Activated B cell treated with CpG ODN at 0.5 μM for 24 hours (primary cell): ENCODE results near the gene PTGFRN. TPM values are rescaled to one million over a fixed set of nuclear protein-coding genes. Genes with fewer than 3 reads are reported as not detected.

ENCODE experiments used
- ATAC-seq: fragments of 200-7000 bp; cut with Tn5 transposase; one replicate; pipeline ENCODE4 v1.10.0; 2021; ENCODE audit warnings: low read depth, mild to moderate bottlenecking, moderate library complexity
- CTCF ChIA-PET: fragments of 350-600 bp; sonication (Branson Sonifier 250); formaldehyde crosslinking; loops from one replicate; lab custom pipeline; 2021; ENCODE audit warnings: antibody characterized with exemption; lab: Charles Lee
- POLR2A ChIA-PET: fragments of 350-600 bp; sonication (Branson Sonifier 250); formaldehyde crosslinking; loops from one replicate; lab custom pipeline; 2021; ENCODE audit warnings: antibody characterized with exemption; lab: Charles Lee
- DNase-seq: peaks from one replicate; pipeline ENCODE4 v3.0.0; 2022
- H3K27ac Mint-ChIP-seq: one replicate; pipeline ENCODE4 v1.8.0; 2020; ENCODE audit warnings: mixed read lengths
- H3K27me3 Mint-ChIP-seq: one replicate; pipeline ENCODE4 v1.8.0; 2021; ENCODE audit warnings: mixed read lengths
- H3K36me3 Mint-ChIP-seq: one replicate; pipeline ENCODE4 v1.8.0; 2021; ENCODE audit warnings: low read depth, mixed read lengths
- H3K4me1 Mint-ChIP-seq: one replicate; pipeline ENCODE4 v1.8.0; 2021; ENCODE audit warnings: mixed read lengths
- H3K4me3 Mint-ChIP-seq: one replicate; pipeline ENCODE4 v1.8.0; 2020; ENCODE audit warnings: mild to moderate bottlenecking, mixed read lengths
- H3K9me3 Mint-ChIP-seq: one replicate; pipeline ENCODE4 v1.8.0; 2020; ENCODE audit warnings: mixed read lengths
- intact Hi-C: fragments of 100-400 bp; cut with micrococcal nuclease; formaldehyde crosslinking; loops from one replicate; pipeline ENCODE4 v1.15.1; 2024
- total RNA-seq: library from RNA; stranded (reverse); gene quantifications from 2 replicates; pipeline ENCODE4 v1.2.3, GENCODE V29; 2022
- TF ChIP-seq, protein P1 (sequence below): fragments of 200-600 bp; IDR thresholded peaks from one replicate; pipeline ENCODE4 v1.8.0; 2022; ENCODE audit warnings: antibody characterized with exemption, mild to moderate bottlenecking

The PTGFRN gene
- total RNA-seq, 1 donor from 2014 or later: not detected

DNA sequence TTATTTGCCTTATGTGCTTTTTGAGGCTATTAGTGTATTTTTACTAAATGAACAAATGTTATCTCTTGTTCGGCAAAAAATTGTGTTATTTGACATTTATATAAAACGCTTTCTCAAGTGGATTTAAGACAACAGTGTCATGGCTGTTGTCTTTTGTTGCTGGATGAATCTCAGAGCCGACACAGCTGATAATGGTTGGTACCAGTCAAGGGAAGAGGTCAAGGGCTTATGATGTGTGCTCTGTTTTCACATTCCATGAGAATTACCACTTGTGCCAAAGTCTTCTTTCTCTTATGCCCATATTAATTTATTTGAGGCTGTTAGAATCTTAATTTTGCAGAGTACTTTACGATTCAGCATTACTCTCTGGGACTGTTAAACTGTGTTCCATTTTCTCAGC, 74.0 kb downstream of the PTGFRN start:
- H3K27ac Mint-ChIP-seq: no peak overlapping the region
- no peak for DNase-seq
- intact Hi-C loops: no loop called here
- H3K27me3 Mint-ChIP-seq: peaks cover 9% of the 10 kb centered on the region
- no peaks in the 10 kb centered on the region for H3K9me3 Mint-ChIP-seq
- TF ChIP-seq, protein P1, sequence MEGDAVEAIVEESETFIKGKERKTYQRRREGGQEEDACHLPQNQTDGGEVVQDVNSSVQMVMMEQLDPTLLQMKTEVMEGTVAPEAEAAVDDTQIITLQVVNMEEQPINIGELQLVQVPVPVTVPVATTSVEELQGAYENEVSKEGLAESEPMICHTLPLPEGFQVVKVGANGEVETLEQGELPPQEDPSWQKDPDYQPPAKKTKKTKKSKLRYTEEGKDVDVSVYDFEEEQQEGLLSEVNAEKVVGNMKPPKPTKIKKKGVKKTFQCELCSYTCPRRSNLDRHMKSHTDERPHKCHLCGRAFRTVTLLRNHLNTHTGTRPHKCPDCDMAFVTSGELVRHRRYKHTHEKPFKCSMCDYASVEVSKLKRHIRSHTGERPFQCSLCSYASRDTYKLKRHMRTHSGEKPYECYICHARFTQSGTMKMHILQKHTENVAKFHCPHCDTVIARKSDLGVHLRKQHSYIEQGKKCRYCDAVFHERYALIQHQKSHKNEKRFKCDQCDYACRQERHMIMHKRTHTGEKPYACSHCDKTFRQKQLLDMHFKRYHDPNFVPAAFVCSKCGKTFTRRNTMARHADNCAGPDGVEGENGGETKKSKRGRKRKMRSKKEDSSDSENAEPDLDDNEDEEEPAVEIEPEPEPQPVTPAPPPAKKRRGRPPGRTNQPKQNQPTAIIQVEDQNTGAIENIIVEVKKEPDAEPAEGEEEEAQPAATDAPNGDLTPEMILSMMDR: no peak
- H3K4me1 Mint-ChIP-seq: no peaks in the 10 kb centered on the region
- H3K4me3 Mint-ChIP-seq: no peak overlapping the region
- CTCF ChIA-PET: no interaction called here
- no peaks in the 10 kb centered on the region for H3K36me3 Mint-ChIP-seq
- POLR2A ChIA-PET: no interaction called here
- ATAC-seq: no peak

DNA sequence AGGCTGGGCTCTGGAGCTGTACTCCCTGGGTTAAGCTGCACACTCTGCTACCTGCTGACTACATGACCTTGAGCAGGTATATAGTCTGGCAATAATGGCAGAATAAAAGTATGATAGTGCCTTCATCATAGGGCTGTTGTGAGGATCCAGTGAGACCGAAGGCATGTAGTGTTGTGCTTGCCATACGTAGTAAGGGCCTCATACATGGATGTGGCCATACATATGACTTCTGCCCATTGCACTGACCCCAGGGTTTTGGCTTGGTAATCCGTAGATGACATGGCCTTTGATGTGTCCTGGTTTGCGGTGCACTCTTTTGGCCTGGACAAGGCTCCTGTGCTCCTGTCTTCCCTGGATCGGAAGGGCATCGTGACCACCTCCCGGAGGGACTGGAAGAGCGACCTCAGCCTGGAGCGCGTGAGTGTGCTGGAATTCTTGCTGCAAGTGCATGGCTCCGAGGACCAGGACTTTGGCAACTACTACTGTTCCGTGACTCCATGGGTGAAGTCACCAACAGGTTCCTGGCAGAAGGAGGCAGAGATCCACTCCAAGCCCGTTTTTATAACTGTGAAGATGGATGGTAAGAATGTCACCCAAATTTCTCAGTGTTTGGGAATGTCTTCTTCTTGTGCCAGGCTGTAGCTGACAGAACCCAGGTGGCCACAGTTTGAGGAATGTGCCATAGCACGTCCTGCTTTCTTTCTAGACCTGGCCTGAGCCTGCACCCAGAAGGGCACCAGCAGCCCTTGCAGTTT, 74.9 kb downstream of the PTGFRN start:
- H3K9me3 Mint-ChIP-seq: no peaks in the 10 kb centered on the region
- ATAC-seq: no peak
- TF ChIP-seq, protein P1: no peak
- POLR2A ChIA-PET: no interaction called here
- no peak overlapping the region for H3K4me3 Mint-ChIP-seq
- no peak for DNase-seq
- no peaks in the 10 kb centered on the region for H3K36me3 Mint-ChIP-seq
- no peaks in the 10 kb centered on the region for H3K4me1 Mint-ChIP-seq
- no peak overlapping the region for H3K27ac Mint-ChIP-seq
- intact Hi-C loops: no loop called here
- peaks cover 9% of the 10 kb centered on the region for H3K27me3 Mint-ChIP-seq
- CTCF ChIA-PET: no interaction called here

DNA sequence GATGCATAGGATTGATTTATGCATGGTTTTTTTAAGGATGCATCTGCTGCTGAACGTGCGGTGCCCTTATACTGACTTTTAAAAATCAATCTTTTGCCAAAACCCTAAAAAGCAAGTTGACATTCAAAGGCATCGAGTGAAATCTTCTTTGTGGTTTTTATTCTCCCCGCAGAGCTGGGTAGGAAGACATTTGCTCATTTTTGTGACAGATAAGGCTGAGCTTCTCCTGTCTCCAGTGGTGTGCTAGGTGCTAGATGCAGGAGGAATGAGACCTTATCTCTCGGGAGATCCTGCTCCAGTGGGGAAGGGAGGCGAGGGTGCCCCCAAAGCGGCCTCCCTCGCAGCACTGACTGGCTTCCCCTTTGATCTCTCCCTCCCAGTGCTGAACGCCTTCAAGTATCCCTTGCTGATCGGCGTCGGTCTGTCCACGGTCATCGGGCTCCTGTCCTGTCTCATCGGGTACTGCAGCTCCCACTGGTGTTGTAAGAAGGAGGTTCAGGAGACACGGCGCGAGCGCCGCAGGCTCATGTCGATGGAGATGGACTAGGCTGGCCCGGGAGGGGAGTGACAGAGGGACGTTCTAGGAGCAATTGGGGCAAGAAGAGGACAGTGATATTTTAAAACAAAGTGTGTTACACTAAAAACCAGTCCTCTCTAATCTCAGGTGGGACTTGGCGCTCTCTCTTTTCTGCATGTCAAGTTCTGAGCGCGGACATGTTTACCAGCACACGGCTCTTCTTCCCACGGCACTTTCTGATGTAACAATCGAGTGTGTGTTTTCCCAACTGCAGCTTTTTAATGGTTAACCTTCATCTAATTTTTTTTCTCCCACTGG, 76.9 kb downstream of the PTGFRN start:
- Mint-ChIP-seq H3K4me1 (no peaks in the 10 kb centered on the region), H3K27ac (no peak overlapping the region), H3K36me3 (no peaks in the 10 kb centered on the region), H3K9me3 (no peaks in the 10 kb centered on the region), H3K4me3 (no peak overlapping the region), H3K27me3 (peaks cover 9% of the 10 kb centered on the region)
- CTCF ChIA-PET: no interaction called here
- intact Hi-C loops: no loop called here
- POLR2A ChIA-PET: no interaction called here
- TF ChIP-seq, protein P1: no peak
- ATAC-seq: no peak
- DNase-seq: no peak

DNA sequence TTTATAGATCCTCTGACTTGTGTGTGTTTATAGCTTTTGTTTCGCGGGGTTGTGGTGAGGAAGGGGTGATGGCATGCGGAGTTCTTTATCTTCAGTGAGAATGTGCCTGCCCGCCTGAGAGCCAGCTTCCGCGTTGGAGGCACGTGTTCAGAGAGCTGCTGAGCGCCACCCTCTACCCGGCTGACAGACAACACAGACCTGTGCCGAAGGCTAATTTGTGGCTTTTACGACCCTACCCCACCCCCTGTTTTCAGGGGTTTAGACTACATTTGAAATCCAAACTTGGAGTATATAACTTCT, 77.5 kb downstream of the PTGFRN start:
- DNase-seq: no peak
- Mint-ChIP-seq H3K9me3 (no peaks in the 10 kb centered on the region), H3K36me3 (no peaks in the 10 kb centered on the region), H3K27ac (no peak overlapping the region), H3K27me3 (peaks cover 9% of the 10 kb centered on the region), H3K4me1 (no peaks in the 10 kb centered on the region), H3K4me3 (no peak overlapping the region)
- TF ChIP-seq, protein P1: no peak
- ChIA-PET CTCF (no interaction called here), POLR2A (no interaction called here)
- intact Hi-C loops: no loop called here
- no peak for ATAC-seq

DNA sequence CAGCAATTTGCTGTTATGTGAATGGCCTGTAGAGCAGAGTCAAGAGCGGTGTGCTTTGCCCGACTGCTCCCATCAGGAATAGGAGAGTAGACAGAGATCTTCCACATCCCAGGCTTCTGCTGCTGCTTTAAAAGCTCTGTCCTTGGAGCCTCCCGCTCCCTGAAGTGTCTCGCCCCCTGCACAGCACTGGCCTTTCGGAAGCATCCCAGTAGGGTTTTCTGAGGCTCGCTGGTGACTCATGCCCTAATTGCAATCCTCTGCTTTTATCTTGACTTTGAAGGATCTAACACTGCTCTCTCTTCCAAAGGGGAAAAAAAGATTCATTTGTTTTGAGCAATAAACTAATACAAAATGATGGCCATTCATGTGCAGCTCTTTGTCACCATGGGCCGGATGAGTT, 78.5 kb downstream of the PTGFRN start:
- ChIA-PET POLR2A (no interaction called here), CTCF (no interaction called here)
- Mint-ChIP-seq H3K4me1 (no peaks in the 10 kb centered on the region), H3K36me3 (no peaks in the 10 kb centered on the region), H3K9me3 (no peaks in the 10 kb centered on the region), H3K27ac (no peak overlapping the region), H3K27me3 (peaks cover 12% of the 10 kb centered on the region), H3K4me3 (no peak overlapping the region)
- TF ChIP-seq, protein P1: no peak
- ATAC-seq (no peak), DNase-seq (no peak)
- intact Hi-C loops: no loop called here
